GM13977 (cell line): Measurements from ENCODE around the gene OMA1.
A peak's percentile ranks its signal among the peaks of the same experiment; 100 is the strongest.
"Not testable (repeated sequence)": the region's sequence is repeated elsewhere in the genome, so short reads cannot be mapped to it uniquely, and the experiment has no call there.

ENCODE experiments used
- DNase-seq: peaks from one replicate; pipeline ENCODE4 v3.0.0; 2012; ENCODE audit warnings: low spot score
- in situ Hi-C: fragments of 300-500 bp; cut with MboI; formaldehyde crosslinking; loops from one replicate; pipeline ENCODE4 v1.12.0; 2022; ENCODE audit warnings: low sequenced_read_pairs, low pct_unique_long_range_greater_than_20kb, mixed read lengths, inconsistent platforms; ENCODE audit not compliant: unreplicated experiment
- TF ChIP-seq, protein P1 (sequence below): IDR thresholded peaks from 2 replicates; pipeline ENCODE4 v1.5.1; 2012; ENCODE audit warnings: mild to moderate bottlenecking, control low read depth; ENCODE audit not compliant: insufficient read depth; ENCODE audit errors: extremely low read depth, missing control alignments

Gene OMA1

DNA sequence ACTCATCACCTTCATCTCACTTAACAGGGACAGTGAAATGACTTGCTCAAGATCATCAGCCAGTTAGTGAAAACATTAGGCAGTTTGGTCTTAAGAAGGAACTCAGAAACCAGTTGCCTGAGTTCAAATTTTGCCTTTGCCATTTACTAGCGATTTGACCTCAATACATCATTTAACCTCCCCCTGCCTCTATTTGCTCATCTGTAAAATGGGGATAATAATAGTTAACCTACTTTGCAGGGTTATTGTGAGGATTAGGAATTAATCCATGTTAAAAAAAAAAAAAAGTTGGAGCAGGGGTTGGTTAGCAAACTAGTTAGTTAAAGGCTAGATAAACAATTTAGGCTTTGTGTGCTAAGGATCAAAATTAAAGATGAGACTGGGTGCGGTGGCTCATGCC lies 41.1 kb upstream of the OMA1 start:
- no peak for DNase-seq
- TF ChIP-seq, protein P1, sequence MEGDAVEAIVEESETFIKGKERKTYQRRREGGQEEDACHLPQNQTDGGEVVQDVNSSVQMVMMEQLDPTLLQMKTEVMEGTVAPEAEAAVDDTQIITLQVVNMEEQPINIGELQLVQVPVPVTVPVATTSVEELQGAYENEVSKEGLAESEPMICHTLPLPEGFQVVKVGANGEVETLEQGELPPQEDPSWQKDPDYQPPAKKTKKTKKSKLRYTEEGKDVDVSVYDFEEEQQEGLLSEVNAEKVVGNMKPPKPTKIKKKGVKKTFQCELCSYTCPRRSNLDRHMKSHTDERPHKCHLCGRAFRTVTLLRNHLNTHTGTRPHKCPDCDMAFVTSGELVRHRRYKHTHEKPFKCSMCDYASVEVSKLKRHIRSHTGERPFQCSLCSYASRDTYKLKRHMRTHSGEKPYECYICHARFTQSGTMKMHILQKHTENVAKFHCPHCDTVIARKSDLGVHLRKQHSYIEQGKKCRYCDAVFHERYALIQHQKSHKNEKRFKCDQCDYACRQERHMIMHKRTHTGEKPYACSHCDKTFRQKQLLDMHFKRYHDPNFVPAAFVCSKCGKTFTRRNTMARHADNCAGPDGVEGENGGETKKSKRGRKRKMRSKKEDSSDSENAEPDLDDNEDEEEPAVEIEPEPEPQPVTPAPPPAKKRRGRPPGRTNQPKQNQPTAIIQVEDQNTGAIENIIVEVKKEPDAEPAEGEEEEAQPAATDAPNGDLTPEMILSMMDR, result no peak
- in situ Hi-C loops, result no loop called here

DNA sequence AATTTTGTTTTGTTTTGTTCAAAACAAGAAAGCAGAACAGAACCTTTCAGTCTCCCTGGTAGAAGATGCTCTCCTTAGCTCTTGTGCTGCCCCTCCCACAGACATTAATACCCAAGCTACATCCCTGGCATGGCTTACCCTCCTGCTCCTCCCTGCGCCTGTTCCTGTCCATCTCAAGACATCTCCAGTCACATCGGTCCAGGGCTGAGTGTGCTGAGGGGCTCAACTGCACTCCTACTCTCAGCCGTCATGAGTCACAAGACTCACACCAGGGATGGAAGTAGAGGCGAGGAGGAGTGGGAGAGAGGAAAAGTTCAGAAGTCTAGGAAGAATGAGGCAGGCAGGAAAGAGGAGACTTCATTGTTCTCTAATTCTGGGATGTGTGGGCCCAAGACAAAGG lies 39.7 kb upstream of the OMA1 start:
- TF ChIP-seq, protein P1, result no peak
- in situ Hi-C loops, result no loop called here
- DNase-seq, result no peak

DNA sequence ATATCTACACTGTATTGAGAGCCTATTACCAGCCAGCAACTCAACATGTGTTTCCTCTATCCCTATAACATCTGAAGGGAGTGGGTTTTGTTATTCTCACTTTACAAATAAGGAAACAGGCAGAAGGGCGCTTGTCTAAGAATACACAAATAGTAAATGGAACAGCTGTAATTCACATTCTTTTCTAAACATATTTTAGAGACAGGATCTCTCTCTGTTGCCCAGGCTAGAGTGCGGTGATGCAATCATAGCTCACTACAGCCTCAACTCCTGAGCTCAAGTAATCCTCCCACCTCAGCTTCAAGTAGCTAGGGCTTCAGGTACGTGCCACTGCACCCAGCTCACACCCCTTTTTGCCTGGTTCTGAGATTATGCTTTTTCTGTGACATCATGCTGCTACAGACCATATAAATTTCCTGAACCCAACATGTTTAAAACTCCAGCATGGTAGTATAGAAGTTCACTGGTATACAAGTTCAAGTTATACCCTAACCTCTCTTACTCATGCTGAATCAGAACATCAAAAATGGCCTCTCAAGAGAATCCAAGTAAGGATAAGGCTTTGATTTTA lies 39.1 kb upstream of the OMA1 start:
- TF ChIP-seq, protein P1, result no peak
- in situ Hi-C loops, result no loop called here
- DNase-seq, result no peak

DNA sequence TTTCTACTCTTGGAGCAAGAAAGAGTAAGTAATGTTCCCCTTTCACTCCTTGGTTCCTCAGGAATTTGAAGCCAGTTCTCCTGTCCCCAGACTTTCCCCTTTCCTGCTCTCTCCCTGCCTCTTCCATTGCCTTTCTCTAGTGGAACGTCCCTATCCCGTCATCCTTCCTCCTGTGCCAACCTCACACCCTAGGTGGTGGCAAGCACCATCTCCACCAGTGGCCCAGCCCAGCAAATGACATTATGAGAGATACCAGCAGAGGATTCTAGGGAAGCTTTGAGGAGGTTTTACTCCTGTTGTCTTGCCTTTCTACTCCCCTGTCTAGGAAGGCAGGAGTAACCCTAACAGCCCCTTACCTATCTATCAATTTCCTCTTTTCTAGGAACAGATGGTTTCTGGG lies 38.6 kb upstream of the OMA1 start:
- no peak for DNase-seq
- in situ Hi-C loops, result no loop called here
- TF ChIP-seq, protein P1, result no peak

DNA sequence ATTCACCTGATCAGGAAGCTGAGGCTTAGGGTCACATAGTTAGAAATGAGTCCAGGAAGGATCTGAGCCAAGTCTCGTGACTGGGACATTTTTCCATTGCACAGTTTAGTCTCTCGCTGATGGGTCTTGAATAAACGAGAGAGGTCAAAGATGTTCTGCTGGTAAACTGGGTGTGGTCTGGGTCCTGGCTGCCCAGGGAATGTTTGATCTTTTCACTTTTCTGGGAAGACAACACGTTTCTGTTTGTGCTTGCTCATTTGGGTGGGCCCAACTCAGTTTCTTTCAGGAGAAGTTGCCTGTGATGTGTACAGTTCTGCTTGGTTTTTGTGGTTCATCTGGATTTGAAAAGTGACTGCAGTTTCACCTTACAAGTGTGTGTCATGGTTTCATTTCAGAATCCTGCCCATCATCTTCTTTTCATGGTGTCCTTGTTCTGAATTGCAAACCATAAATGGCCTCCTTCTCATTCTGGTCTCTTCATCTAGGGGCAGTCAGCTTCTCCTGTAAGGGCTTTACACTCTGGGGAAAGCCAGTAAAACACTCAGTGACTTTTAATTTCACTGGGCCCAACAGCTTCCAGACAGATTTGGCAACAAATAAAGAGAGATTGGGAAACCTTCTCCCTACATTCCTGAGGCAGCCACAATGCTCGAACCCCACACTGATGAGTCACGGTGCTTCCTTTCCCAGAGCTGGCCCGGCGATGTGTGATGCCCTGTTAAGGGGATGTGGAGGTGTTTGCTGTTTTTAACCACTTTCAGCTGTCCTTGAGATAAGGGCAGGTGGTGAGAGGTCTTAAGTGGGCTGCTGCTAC lies 37.8 kb upstream of the OMA1 start:
- in situ Hi-C loops, result no loop called here
- TF ChIP-seq, protein P1, result no peak
- DNase-seq, result peak; percentile 67

DNA sequence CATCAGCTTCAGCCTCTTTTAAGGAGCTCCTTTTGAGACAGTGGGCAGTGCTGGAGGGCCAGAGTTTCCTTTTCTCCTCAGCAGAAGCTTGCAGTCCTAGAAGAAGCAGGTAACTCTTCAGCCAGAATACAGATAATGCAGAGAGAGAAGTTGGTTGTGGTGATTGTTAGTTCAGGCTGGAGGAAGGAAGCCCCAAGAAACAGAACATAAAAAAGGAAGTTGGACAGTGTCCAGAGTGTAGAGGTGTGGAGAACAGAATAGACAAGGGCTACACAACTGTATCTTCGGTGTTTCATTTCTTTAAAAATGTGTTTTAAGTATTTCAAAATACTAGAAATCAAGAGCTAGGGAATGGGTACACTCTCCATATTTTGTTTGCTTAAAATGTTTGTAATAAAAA lies 37.0 kb upstream of the OMA1 start:
- in situ Hi-C loops, result no loop called here
- no peak for DNase-seq

DNA sequence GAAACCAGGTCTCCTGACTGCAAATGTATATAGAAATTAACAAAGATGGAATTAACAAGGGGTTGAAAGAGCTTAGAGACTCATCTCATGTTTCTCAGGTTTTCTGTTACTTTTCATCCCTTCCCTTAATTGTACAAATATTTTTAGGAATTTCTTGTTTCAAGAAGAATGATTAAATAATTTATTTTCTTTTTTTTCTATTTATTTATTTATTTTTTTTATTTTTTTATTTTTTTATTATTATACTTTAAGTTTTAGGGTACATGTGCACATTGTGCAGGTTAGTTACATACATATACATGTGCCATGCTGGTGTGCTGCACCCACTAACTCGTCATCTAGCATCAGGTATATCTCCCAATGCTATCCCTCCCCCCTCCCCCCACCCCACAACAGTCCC lies 35.6 kb upstream of the OMA1 start:
- DNase-seq, in situ Hi-C loops: not testable (repeated sequence)

More for the DNA sequence above, 37.0 kb upstream of the OMA1 start:
- TF ChIP-seq, protein P1, result no peak
